ENCODE data around the gene CTIF.
"Not testable (repeated sequence)": the region's sequence is repeated elsewhere in the genome, so short reads cannot be mapped to it uniquely, and the experiment has no call there.

The CTIF gene

DNA sequence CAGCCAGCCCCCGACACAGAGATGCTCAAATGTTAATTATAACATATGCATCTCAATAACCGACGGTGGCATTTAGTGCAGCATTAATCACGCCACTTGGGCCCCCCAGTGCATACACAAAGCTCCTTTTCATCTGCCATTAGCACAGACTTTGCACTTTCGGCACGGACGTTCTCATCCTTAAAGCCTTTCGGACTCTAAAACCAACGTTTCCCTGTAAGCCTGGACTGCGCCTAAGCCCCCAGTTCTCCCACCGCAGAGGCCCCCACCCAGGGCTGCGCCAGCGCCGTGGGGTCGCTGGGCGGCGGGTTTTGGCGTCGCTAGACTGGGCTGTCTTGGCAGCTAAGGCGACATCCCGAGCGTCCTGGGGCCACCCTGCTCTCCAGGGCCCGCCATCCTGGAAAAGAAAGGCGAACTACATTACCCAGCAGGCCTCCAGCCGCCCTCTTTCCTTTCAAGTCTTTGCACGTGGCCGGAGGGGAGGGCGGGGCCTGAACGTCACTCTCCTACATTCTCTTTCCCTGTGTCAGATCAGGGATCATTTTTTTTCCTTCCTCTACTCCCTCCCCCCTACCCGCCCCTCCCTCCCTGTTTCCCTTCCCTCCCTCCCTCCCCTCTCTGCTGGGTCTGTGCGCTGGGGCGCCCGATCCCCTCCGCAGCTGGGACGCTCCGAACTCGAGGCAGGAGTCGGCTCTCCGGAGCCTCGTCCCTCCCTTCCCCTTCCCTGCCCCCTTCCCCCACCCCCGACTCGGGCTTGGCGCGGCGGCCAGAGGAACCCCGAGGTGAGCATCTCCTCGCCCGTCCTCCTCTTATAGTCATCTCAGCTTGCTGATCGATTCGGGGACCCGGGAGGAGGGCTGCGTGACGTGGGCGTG lies at the start of gene CTIF:
CTIF (plus strand) TSS at position 501 of the 875 bp plus-strand sequence. CDS start 80,535 bp downstream, outside the sequence.
- peak; percentile 96 for DNase-seq (ENCODE audit: low spot score)

DNA sequence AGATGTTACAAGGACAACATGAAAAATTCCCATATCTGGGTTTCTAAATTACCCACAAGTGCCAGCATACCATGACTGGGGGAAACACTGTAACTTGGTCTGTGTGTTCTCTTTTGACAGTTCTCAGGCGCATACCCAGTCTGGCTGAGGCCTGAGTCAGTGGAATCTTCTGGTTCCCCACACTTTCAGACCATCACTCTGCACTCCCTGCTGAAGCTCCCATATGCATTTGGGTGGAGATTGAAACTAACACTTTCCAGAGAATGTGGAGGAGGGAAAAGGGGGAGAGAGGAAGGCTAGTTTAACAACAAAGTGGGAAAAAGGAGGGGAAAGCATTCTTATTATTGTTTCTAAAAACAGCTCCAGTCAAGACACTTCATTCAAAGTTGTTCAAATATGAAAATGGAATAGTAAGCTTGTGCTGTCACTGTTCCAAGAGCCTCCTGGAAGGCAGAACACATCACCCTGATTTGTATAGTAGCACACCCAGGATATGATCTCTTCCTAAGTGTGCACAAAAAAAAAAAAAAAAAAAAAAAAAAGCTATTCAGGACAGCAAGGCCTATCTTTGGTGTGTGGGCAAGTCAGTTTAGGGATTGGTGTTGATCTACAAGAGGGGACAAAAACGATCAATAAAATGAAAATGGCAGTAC lies 48.1 kb upstream of the CTIF start:
- no peak for DNase-seq (ENCODE audit: low spot score)

DNA sequence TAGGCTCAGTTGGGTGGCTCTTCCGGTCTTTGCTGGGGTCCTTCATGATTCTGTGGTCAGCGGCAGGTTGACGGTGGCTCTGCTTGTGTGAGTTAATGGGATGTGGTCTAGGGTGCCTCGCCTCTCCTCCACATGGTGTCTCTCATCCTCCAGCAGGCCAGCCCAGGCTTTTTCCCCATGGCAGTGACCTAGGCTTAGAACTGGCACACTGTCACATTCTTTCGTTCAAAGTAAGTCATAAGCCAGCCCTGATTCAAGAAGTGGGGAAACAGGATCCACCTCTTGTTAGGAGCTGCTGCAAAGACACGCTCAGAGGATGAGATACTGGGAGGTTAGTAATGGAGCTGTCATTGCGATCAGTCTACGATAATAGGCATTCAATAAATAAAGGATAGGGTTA lies 46.0 kb upstream of the CTIF start:
- DNase-seq (ENCODE audit: low spot score) = no peak

DNA sequence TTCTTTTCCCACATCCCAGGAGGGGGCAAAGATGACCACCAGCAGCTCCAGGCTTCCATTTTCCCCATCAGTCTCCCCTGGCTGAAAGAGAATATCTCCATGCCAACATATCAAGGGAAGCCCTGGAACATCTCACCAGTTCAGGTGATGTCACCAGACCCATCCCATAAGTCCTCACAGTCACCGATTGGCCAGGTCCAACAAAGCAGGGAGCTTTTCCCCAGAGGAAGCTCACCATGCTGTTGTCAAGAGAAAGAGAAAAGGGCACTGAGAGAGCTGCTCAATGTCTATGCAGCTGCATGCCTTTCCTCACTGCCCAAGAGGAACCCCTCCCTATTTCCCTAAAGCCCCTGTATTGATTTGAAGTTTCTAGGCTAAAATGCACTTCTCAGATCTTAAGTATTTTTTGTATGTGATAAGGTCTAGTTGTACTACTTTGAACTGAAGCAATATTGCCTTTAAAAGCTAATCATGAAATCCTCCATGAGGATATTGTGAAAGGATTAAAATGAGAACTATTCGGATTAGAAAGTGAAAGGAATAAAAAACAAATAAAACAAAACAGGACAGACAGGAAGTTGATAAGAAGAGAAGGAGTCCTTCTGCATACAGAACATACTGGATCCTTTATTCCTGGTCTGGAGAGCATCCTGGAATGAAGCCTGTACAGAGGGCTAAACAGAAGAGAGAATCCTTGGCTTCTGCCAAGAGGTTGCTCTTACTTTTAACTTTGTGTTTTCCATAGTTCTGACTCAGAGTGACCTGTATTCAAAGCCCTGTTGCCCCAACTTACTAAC lies 45.2 kb upstream of the CTIF start:
- DNase-seq (ENCODE audit: low spot score) = no peak

DNA sequence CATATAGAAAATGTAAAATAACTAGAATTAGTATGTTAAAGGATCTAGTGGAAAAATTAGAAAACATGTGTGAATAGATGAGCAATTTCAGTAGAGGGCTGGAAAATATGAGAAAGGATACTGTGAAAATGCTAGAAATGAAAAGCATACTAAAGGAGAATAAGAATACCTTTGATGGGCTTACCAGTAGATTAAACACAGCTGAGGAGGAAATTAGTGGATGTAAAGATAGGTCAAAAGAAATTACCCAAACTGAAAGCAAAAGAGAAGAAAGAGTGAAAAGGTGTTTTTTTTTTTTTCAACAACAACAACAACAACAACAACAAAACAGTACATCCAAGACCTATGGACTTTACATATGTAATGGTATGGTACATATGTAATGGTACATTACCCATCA lies 41.0 kb upstream of the CTIF start:
- DNase-seq (ENCODE audit: low spot score) = no peak

DNA sequence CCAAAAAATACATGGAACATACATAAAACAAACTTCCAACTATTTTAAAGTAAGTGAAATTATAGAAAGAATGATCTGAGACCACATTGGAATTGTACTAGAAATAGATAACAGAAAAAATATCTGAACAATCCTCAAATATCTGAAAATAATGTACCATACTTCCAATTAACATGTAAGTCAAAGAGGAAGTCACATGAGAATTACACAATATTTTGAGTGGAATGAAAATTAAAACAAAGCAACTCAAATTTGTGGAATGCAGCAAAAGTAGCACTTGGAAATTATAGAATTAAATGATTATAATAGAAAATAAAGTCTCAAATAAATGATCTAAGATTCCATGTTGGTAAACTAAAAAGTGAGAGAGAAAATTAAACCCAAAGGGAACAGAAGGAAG lies 38.3 kb upstream of the CTIF start:
- no peak for DNase-seq (ENCODE audit: low spot score)

DNA sequence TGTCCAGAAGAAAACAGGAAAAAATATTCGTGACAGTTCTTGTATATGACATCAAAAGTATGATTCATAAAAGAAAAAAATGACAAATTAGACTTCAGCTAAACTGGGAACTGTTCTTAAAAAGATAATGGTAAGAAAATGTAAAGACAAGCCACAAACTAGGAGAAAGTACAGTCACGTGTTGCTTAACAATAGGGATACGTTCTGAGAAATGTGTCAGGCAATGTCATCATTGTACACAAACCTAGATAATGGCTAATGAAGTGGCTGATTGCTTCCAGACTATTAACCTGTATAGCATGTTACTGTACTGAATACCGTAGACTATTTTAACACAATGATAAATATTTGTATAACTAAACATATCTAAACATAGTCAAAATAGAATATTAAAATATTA lies 35.9 kb upstream of the CTIF start:
- no peak for DNase-seq (ENCODE audit: low spot score)

DNA sequence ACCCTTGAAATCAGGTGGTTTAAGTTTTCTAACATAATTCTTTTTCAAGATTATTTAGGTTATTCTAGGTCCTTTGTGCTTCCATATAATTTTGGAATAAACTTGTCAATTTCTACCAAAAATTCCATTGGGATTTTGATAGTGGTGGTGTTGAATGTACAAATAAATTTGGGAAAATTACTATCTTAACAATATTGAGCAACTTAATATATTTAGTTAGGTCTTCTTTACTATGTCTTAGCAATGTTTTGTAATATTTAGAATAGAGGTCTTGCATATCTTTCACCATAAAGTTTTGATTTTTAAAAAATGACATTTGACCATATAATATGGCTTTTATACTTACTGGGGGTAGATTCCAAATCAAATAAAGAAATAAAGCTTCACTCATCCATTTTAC lies 34.0 kb upstream of the CTIF start:
- no peak for DNase-seq (ENCODE audit: low spot score)

DNA sequence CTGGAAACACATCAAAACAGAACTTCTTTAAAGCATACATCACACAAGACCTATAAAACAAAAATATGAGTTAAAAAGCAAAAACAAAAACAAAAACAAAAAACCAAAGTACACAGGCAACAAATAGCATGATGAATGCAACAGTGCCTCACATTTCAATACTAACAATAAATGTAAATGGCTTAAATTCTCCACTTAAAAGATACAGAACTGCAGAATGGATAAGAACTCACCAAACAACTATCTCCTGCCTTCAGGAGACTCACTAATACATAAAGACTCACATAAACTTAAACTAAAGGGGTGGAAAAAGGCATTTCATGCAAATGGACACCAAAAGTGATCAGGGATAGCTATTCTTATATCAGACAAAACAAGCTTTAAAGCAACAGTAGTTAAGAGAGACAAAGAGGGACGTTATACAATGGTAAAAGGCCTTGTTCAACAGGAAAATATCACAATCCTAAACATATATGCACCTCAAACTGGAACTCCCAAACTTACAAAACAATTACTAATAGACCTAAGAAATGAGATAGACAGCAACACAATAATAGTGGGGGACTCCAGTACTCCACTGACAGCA lies 31.8 kb upstream of the CTIF start:
- DNase-seq (ENCODE audit: low spot score) = not testable (repeated sequence)

DNA sequence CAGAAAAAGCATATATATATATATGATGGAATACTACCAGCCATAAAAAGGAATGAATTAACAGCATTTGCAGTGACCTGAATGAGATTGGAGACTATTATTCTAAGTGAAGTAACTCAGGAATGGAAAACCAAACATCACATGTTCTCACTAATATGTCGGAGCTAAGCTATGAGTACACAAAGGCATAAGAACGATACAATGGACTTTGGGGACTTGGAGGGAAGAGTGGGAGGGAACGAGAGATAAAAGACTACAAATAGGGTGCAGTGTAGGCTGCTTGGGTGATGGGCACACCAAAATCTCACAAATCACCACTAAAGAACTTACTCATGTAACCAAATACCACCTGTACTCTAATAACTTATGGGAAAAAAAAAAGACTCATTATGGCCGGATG lies 26.3 kb upstream of the CTIF start:
- DNase-seq (ENCODE audit: low spot score) = not testable (repeated sequence)

DNA sequence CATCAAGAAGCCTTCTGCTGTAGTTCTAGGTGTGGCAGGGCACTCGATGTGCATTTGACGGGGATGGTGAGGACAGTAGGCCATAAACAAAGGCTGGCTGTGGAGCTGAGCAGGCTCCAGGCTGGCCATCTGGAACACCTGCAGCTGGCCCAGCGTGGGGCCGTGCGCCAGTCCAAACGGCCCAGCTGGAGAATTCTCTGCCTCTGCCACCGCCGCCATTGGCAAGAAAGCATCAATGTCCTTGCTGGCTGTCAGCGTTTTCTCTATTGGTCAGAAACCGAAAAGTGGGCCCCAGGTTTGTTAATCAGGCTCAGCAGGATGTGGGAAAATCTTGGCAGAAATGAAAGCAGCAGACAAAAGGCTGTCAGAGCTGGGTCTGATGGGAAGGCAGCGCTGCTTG lies 24.0 kb upstream of the CTIF start:
- no peak for DNase-seq (ENCODE audit: low spot score)

DNA sequence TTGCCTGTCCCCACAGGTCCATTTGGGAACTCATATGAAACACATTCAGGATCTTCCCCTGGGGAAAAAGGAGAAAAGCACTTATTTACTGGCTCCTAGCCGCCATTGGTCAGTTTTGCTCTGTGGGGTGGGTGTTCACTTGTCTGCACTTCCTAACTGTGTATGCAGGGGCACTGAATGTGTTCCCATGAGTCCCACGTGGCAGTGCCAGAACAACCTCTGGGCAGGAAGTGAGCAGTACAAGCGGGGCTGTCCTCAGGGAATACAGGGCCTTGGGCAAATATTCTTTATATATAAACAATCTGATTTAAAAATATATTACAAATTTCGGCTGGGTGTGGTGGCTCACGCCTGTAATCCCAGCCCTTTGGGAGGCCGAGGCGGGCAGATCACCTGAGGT lies 21.8 kb upstream of the CTIF start:
- no peak for DNase-seq (ENCODE audit: low spot score)

DNA sequence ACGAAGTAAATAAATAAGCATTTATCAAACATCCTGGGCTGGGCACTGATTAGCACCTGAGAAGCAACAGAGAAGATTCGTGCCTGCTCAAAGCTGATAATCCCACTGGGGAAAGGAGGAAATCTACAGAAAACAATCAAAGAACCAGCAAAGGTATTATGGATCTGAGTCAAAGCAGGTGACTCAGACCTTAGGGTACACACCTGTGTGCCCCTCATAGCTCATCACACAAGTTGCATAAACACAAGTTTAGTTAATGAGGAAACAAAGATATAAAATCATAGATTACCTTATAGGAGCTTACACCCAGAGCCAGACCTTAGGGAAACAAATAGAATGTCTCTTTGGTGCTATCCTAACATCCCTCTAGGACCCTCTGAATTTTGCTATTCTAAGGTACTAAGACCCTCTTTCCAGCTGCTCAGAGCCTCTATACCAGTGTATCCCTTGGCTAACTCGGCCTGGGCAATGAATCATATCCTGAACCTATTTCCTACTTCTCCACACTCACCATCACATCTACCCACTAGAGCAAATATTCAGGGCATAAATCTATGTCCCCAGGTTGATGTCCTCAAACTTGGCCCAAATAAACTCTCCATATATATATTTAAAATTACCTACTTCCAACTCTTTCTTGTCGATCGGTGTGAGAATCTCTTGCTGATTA lies 19.3 kb upstream of the CTIF start:
- no peak for DNase-seq (ENCODE audit: low spot score)

DNA sequence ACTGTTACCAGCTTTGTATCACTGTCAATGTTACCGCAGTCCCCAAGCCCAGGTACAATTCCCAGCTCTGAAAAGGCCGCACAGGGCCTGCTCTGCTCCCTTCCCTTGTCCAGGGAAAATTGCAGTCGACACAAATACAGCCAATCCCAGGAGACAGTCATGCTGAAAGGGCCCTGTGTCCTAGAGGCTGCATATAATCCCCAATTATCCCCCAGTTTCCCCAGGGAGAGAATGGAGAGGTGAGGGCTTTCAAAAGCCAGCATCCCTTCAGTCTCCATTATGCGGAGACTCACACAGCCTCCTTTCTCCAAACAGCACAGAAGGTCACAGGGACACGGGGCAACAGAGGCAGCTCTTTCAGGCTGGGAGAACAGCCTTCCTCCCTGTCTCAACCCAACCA lies 17.1 kb upstream of the CTIF start:
- DNase-seq (ENCODE audit: low spot score) = peak; percentile 66

DNA sequence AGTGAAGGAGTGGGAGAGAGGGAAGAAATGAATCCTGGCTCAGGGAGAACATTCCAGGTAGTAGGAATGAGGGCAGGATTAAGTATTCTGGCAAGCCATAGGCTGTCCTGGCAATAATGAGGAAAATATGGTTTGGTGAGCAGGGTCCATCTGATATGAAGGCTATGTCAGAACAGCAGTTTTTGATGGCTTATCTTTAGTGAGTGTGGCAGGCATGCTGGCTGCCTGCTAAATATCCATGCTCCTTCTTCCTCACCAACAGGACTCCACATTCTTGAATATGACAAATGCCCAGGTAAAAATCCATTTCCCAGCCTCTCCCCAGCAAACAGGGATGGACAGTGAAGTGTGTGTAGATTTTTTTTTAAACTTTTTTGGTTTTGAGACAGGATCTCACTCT lies 13.2 kb upstream of the CTIF start:
- no peak for DNase-seq (ENCODE audit: low spot score)

DNA sequence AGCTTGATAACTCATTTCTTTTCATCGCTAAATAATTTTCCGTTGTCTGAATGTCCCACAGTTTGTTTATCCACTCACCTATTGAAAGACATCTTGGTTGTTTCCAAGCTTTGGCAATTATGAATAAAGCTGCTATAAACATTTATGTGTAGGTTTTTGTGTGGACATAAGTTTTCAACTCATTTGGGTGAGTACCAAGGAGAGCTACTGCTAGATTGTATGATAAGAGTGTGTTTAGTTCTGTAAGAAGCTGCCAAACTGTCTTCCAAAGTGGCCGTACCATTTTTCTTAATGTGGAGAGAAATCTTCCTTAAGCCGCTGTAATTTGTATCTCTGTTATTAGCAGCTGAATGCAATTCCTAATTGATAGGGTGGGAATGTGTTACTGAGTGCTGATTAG lies 11.4 kb upstream of the CTIF start:
- no peak for DNase-seq (ENCODE audit: low spot score)

DNA sequence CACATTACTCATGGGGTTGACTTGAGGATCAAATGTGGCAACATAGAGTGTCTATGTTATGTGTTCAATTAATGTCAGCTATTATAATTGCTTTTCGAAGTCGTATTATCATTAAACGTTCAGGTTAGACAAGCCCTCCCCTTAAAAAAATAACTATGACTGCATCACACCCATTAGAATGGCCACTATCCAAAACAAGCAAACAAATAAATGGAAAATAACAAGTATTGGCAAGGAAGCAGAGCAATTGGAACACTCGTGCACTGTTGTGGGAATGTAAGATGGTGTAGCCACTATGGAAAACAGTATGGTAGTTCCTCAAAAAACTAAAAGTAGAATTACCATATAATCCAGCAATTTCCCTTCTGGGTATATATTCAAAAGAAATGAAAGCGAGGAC lies 10.0 kb upstream of the CTIF start:
- DNase-seq (ENCODE audit: low spot score) = no peak

DNA sequence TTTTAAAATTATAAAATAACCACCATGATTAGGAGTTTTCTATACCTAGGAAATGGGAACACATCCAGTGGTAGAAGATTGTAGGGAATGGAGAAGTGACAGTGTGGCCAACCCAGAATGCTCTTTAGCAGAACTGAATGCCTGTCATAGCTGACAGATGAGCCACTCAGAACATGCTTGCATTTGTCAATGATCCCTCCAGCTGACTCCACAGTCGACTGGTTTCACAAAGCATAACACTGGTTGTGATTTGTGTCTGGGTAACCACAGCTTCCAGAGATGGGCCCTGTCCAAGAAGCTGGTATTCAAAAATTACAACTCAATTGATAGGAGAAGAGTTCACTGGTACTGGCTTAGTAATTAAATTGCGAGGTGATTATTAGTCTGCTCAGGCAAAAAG lies 9.0 kb upstream of the CTIF start:
- no peak for DNase-seq (ENCODE audit: low spot score)

DNA sequence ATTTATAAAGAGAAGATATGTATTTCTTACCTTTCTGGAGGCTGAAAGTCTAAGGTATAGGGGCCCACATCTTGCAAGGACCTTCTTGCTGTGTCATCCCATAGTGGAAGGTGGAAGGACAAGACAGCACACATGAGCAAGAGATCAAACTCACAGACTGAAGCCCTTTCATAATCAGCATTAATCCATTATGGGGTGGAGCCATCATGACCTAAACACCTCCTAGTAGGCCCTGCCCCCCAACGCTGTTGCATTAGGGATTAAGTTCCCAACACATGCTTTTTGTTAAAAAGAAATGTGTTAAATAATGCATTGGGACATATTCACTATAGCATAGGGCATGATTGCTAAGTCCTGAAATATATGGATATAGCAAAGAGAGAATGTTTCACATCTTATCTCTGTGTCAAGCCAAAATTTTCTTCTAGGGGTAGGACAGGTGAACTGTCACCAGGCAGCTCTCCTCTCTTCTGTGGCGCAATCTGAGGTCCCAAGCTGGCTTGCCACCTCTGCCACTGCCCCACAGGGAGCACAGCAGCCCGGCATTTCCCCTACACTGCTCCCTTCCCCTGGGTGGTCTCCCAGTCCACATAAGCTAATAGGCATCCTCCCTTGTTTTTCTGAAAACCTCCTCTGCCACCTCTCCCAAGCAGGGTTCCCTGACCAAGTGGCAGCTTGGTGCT lies 8.3 kb upstream of the CTIF start:
- peak; percentile 62 for DNase-seq (ENCODE audit: low spot score)

DNA sequence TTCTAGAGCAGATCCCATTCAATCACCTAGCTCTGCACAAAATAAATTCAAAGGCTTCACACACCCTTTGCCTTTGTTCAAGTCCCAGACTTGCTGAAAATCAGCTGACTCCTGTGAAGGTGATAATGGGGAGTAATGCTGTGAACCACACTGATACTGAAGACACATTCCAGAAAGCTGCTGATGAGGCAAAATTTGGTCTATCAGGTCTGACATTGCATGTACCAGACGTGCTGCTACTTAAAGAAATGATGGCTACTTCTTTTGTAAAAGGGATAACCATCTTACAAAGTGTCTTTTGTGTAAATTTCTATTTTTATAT lies 7.8 kb upstream of the CTIF start:
- no peak for DNase-seq (ENCODE audit: low spot score)

DNA sequence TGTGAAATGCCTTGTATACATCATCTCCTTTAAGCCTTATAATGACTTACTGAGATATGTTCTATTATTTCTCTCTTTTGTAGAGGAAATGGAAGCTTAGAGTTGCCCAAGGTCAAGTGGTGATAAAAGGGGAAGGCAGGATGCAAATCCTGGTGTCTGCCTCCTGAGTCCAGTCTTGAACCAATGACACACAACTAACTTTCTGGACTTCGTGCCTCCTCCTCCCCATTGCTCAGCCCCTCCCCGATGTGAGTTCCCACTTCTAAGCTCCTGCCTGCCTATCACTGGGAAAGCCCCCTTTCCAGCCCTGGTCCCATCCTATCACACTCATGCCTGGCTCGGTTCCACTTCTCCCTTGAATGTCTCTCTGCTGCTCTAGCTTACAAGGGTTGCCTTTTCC lies 6.9 kb upstream of the CTIF start:
- no peak for DNase-seq (ENCODE audit: low spot score)

Measured in D341Med (cell line).